ENCODE results near the gene BABAM2.

The BABAM2 gene

GRCh38 chr2:28354920-28355520 is 464.5 kb downstream of the BABAM2 start:
- no peak for DNase-seq

GRCh38 chr2:28355521-28356094 is 465.1 kb downstream of the BABAM2 start:
- no peak for DNase-seq

GRCh38 chr2:28356095-28356911 is 465.8 kb downstream of the BABAM2 start:
- DNase-seq, result no peak

- DNase-seq, result no peak
Observed at GRCh38 chr2:28357055-28357454, 466.5 kb downstream of the BABAM2 start.

- no peak for DNase-seq
Observed at GRCh38 chr2:28357948-28358667, 467.6 kb downstream of the BABAM2 start.

- DNase-seq, result no peak
Observed at GRCh38 chr2:28358668-28359201, 468.2 kb downstream of the BABAM2 start.

GRCh38 chr2:28359222-28360057 is 468.9 kb downstream of the BABAM2 start:
- DNase-seq, result peak; percentile 55

- DNase-seq, result no peak
Observed at GRCh38 chr2:28360058-28360717, 469.7 kb downstream of the BABAM2 start.

- no peak for DNase-seq
Observed at GRCh38 chr2:28360718-28361293, 470.3 kb downstream of the BABAM2 start.

GRCh38 chr2:28361991-28362710 is 471.6 kb downstream of the BABAM2 start:
- DNase-seq, result no peak

- no peak for DNase-seq
Observed at GRCh38 chr2:28362991-28363521, 472.5 kb downstream of the BABAM2 start.

- DNase-seq, result no peak
Observed at GRCh38 chr2:28363686-28364280, 473.3 kb downstream of the BABAM2 start.

GRCh38 chr2:28364610-28365009 is 474.1 kb downstream of the BABAM2 start:
- no peak for DNase-seq

GRCh38 chr2:28365158-28365557 is 474.6 kb downstream of the BABAM2 start:
- no peak for DNase-seq

- DNase-seq, result no peak
Observed at GRCh38 chr2:28366149-28366495, 475.6 kb downstream of the BABAM2 start.

GRCh38 chr2:28366496-28367282 is 476.2 kb downstream of the BABAM2 start:
- peak; percentile 26 for DNase-seq

- no peak for DNase-seq
Observed at GRCh38 chr2:28367667-28368356, 477.3 kb downstream of the BABAM2 start.

GRCh38 chr2:28368357-28368798 is 477.8 kb downstream of the BABAM2 start:
- peak; percentile 9 for DNase-seq
